Neural crest cell (in vitro differentiated cells): ENCODE results near the gene PDLIM1. TPM values are rescaled to one million over a fixed set of nuclear protein-coding genes. Genes with fewer than 3 reads are reported as not detected.

Experiments used
- DNase-seq: peaks from one replicate; pipeline ENCODE4 v3.0.0; 2021; ENCODE audit warnings: low read depth, mixed read lengths, low spot score
- H3K27ac Mint-ChIP-seq: one replicate; pipeline ENCODE4 v1.8.0; 2021; ENCODE audit warnings: mild to moderate bottlenecking, mixed read lengths; ENCODE audit not compliant: unreplicated experiment
- H3K27me3 Mint-ChIP-seq: 2 replicates; pipeline ENCODE4 v1.8.0; 2021; ENCODE audit warnings: low read depth, mild to moderate bottlenecking, mixed read lengths
- H3K36me3 Mint-ChIP-seq: 2 replicates; pipeline ENCODE4 v1.8.0; 2021; ENCODE audit warnings: low read depth, mild to moderate bottlenecking, mixed read lengths
- H3K4me1 Mint-ChIP-seq: 2 replicates; pipeline ENCODE4 v1.8.0; 2021; ENCODE audit warnings: mixed read lengths
- H3K4me3 Mint-ChIP-seq: one replicate; pipeline ENCODE4 v1.8.0; 2021; ENCODE audit warnings: mild to moderate bottlenecking, mixed read lengths
- H3K9me3 Mint-ChIP-seq: 2 replicates; pipeline ENCODE4 v1.8.0; 2021; ENCODE audit warnings: mixed read lengths
- total RNA-seq: library from RNA; stranded (reverse); gene quantifications from 2 replicates; pipeline ENCODE4 v1.2.1, GENCODE V29; 2021
- TF ChIP-seq, protein P1 (sequence below): fragments of 200-600 bp; sonication (generic); conservative IDR thresholded peaks from 2 replicates; pipeline ENCODE4 v1.5.0; 2021; ENCODE audit warnings: antibody characterized with exemption, mild to moderate bottlenecking

The PDLIM1 gene
- total RNA-seq, 1 donor from 2014 or later, result 20.9 TPM

DNA sequence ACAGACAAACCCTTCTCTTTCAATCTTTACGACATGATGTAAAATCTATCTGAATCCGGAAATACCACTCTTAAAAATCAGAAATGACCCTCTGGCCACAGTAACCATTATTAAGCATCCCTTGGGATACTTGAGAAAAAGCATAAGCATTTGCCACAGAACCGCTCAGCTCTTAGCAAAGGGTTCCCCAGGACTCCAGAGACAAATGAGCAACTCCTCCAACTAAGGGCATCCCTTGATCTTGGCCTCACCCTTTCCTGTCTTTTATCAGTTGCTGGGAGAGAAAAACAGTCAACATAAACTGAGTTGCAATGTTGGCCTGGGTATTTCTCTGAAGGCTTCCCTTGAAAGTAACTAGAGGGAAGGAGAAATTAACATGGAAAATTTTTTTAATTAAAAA lies 3.5 kb downstream of the PDLIM1 start:
- no peak for DNase-seq
- H3K4me1 Mint-ChIP-seq, result peaks cover 10% of the 10 kb centered on the region
- no peaks in the 10 kb centered on the region for H3K36me3 Mint-ChIP-seq
- peaks cover 42% of the 10 kb centered on the region for H3K27me3 Mint-ChIP-seq
- no peak overlapping the region for H3K27ac Mint-ChIP-seq
- H3K4me3 Mint-ChIP-seq, result no peak overlapping the region
- TF ChIP-seq, protein P1, sequence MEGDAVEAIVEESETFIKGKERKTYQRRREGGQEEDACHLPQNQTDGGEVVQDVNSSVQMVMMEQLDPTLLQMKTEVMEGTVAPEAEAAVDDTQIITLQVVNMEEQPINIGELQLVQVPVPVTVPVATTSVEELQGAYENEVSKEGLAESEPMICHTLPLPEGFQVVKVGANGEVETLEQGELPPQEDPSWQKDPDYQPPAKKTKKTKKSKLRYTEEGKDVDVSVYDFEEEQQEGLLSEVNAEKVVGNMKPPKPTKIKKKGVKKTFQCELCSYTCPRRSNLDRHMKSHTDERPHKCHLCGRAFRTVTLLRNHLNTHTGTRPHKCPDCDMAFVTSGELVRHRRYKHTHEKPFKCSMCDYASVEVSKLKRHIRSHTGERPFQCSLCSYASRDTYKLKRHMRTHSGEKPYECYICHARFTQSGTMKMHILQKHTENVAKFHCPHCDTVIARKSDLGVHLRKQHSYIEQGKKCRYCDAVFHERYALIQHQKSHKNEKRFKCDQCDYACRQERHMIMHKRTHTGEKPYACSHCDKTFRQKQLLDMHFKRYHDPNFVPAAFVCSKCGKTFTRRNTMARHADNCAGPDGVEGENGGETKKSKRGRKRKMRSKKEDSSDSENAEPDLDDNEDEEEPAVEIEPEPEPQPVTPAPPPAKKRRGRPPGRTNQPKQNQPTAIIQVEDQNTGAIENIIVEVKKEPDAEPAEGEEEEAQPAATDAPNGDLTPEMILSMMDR, result no peak
- H3K9me3 Mint-ChIP-seq, result no peaks in the 10 kb centered on the region

DNA sequence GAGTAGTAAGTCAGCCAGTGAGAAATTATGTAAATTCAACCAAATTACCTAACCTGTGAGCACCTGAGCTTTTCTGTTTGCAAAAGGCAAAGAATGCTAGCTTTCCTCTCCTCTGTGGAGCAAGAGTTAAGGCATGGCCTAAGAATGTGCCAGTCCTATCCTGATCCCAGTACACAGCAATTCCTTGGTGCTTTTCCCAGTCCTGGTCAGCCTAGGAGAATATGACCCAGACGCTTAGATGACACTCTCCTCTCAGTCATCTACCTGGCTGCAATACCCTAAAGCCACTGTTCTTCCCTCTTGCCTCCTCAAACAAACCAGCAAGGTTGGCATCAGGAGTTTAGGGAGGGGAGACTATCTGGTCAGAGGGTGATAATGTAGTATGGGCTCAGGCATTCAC lies 4.1 kb downstream of the PDLIM1 start:
- no peak overlapping the region for H3K4me3 Mint-ChIP-seq
- no peak overlapping the region for H3K27ac Mint-ChIP-seq
- H3K4me1 Mint-ChIP-seq, result peaks cover 10% of the 10 kb centered on the region
- TF ChIP-seq, protein P1, result no peak
- H3K36me3 Mint-ChIP-seq, result no peaks in the 10 kb centered on the region
- peaks cover 39% of the 10 kb centered on the region for H3K27me3 Mint-ChIP-seq
- no peaks in the 10 kb centered on the region for H3K9me3 Mint-ChIP-seq
- DNase-seq, result no peak

DNA sequence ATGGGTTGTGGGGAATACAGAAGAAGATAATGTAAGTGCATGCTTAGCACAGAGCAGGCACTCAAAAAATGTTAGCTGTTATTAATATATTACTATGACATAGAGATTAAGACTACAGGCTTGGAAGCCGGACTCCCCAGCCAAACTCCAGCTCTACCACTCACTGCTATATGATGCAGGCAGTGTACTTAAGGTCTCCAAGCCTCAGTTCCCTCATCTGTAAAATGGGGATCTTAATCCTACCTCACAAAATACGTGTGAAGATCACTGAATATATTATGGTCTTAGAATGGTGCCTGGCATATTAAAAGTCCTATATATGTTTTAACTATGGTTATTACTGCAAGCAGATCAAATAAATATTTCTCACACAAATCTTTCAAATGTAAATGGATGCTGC lies 5.2 kb downstream of the PDLIM1 start:
- H3K27me3 Mint-ChIP-seq, result peaks cover 30% of the 10 kb centered on the region
- H3K4me1 Mint-ChIP-seq, result peaks cover 10% of the 10 kb centered on the region
- H3K9me3 Mint-ChIP-seq, result no peaks in the 10 kb centered on the region

DNA sequence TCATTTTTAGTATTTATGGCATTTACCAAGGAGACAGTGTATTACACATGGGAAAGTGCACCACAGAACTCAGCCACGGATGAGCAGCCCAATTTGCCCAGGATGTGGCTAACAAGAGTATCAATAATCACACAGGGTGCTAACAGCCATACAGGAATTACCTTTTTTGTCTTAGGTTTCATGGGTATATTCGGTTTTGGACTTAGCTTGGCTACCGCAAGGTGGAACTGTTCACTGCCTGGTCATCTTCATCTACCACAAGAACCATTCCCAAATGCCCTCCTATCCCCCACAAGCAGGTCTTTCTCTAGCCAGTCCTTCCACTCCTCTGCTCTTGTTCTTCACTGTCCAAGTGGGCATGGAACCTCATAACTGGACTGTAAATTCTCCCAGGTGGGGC lies 6.0 kb downstream of the PDLIM1 start:
- Mint-ChIP-seq H3K27me3 (peaks cover 24% of the 10 kb centered on the region), H3K27ac (no peak overlapping the region), H3K4me1 (peaks cover 5% of the 10 kb centered on the region), H3K9me3 (no peaks in the 10 kb centered on the region), H3K36me3 (no peaks in the 10 kb centered on the region), H3K4me3 (no peak overlapping the region)
- DNase-seq, result no peak
- TF ChIP-seq, protein P1, result no peak

More for the DNA sequence above, 5.2 kb downstream of the PDLIM1 start:
- no peak overlapping the region for H3K27ac Mint-ChIP-seq
- no peaks in the 10 kb centered on the region for H3K36me3 Mint-ChIP-seq
- TF ChIP-seq, protein P1, result no peak
- H3K4me3 Mint-ChIP-seq, result no peak overlapping the region
- no peak for DNase-seq

- peaks cover 10% of the 10 kb centered on the region for H3K4me1 Mint-ChIP-seq
- H3K36me3 Mint-ChIP-seq, result no peaks in the 10 kb centered on the region
- TF ChIP-seq, protein P1, result no peak
- peaks cover 4% of the 10 kb centered on the region for H3K27me3 Mint-ChIP-seq
- H3K4me3 Mint-ChIP-seq, result no peak overlapping the region
- DNase-seq, result no peak
- no peaks in the 10 kb centered on the region for H3K9me3 Mint-ChIP-seq
- H3K27ac Mint-ChIP-seq, result no peak overlapping the region
Observed at GRCh38 chr10:95282107-95282506, 8.7 kb downstream of the PDLIM1 start.

GRCh38 chr10:95281206-95281605 lies 9.6 kb downstream of the PDLIM1 start:
- no peaks in the 10 kb centered on the region for H3K36me3 Mint-ChIP-seq
- H3K27ac Mint-ChIP-seq, result no peak overlapping the region
- no peaks in the 10 kb centered on the region for H3K9me3 Mint-ChIP-seq
- TF ChIP-seq, protein P1, result no peak
- DNase-seq, result no peak
- peaks cover 10% of the 10 kb centered on the region for H3K4me1 Mint-ChIP-seq
- no peak overlapping the region for H3K4me3 Mint-ChIP-seq
- H3K27me3 Mint-ChIP-seq, result no peaks in the 10 kb centered on the region
